Parathyroid adenoma (tissue), 2 donors: ENCODE measurements around the gene GADL1.

Experiments
- H2AFZ ChIP-seq: fragments of 300-600 bp; sonication (generic); one replicate; pipeline ENCODE4 v1.7.0; 2017; ENCODE audit warnings: antibody characterized with exemption, mild to moderate bottlenecking
- H3K27ac ChIP-seq: fragments of 300-600 bp; sonication (generic); one replicate; pipeline ENCODE4 v1.7.0; 2017
- H3K27me3 ChIP-seq: fragments of 300-600 bp; sonication (generic); one replicate; pipeline ENCODE4 v1.7.0; 2017; ENCODE audit warnings: low read length; ENCODE audit not compliant: control insufficient read depth, insufficient read depth
- H3K36me3 ChIP-seq: fragments of 300-600 bp; sonication (generic); one replicate; pipeline ENCODE4 v1.7.0; 2017; ENCODE audit warnings: low read length; ENCODE audit not compliant: control insufficient read depth, insufficient read depth
- H3K4me1 ChIP-seq: fragments of 300-600 bp; sonication (generic); one replicate; pipeline ENCODE4 v1.7.0; 2017; ENCODE audit warnings: control low read depth
- H3K4me2 ChIP-seq: fragments of 300-600 bp; sonication (generic); one replicate; pipeline ENCODE4 v1.7.0; 2017; ENCODE audit warnings: low read length
- H3K4me3 ChIP-seq: fragments of 300-600 bp; sonication (generic); one replicate; pipeline ENCODE4 v1.7.0; 2017; ENCODE audit warnings: low read depth, low read length
- H3K79me2 ChIP-seq: fragments of 300-600 bp; sonication (generic); one replicate; pipeline ENCODE4 v1.7.0; 2017; ENCODE audit warnings: control low read depth
- H3K9ac ChIP-seq: fragments of 300-600 bp; sonication (generic); one replicate; pipeline ENCODE4 v1.7.0; 2017; ENCODE audit warnings: mild to moderate bottlenecking
- H3K9me3 ChIP-seq: fragments of 300-600 bp; sonication (generic); one replicate; pipeline ENCODE4 v1.7.0; 2017; ENCODE audit warnings: low read length; ENCODE audit not compliant: control insufficient read depth
- TF ChIP-seq, protein P1 (sequence below): fragments of 300-600 bp; sonication (generic); IDR thresholded peaks from one replicate; pipeline ENCODE4 v1.7.0; 2017; ENCODE audit warnings: antibody characterized with exemption, mild to moderate bottlenecking
- donor health status: primary hyperparathyroidism.

Gene GADL1

DNA sequence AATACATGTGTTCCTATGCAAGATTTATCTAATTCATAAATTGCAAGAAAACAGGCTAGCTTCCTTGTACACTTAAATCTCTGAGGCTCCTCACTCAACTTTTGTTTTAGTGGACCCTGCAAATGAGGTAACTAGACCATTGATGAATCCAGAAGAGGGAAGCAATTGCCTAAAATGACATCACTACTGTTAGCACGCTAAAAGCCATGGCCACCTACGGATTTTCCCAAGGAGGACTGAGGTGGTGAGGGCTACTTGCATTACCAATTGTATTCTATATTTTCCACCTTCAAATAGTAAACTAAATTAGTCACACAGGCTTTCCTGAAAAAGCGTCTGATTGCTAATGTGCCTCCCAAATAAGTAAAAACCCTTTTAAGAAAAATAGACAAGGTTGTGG, 140.7 kb downstream of the GADL1 start:
- Histone ChIP-seq H3K9me3 (no peaks in the 10 kb centered on the region), H3K27me3 (no peaks in the 10 kb centered on the region), H3K27ac (no peak overlapping the region), H2AFZ (no peak overlapping the region), H3K9ac (no peak overlapping the region), H3K36me3 (no peaks in the 10 kb centered on the region), H3K4me3 (no peak overlapping the region), H3K79me2 (no peaks in the 10 kb centered on the region), H3K4me1 (no peaks in the 10 kb centered on the region), H3K4me2 (no peak overlapping the region)
- TF ChIP-seq, protein P1, sequence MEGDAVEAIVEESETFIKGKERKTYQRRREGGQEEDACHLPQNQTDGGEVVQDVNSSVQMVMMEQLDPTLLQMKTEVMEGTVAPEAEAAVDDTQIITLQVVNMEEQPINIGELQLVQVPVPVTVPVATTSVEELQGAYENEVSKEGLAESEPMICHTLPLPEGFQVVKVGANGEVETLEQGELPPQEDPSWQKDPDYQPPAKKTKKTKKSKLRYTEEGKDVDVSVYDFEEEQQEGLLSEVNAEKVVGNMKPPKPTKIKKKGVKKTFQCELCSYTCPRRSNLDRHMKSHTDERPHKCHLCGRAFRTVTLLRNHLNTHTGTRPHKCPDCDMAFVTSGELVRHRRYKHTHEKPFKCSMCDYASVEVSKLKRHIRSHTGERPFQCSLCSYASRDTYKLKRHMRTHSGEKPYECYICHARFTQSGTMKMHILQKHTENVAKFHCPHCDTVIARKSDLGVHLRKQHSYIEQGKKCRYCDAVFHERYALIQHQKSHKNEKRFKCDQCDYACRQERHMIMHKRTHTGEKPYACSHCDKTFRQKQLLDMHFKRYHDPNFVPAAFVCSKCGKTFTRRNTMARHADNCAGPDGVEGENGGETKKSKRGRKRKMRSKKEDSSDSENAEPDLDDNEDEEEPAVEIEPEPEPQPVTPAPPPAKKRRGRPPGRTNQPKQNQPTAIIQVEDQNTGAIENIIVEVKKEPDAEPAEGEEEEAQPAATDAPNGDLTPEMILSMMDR = no peak

DNA sequence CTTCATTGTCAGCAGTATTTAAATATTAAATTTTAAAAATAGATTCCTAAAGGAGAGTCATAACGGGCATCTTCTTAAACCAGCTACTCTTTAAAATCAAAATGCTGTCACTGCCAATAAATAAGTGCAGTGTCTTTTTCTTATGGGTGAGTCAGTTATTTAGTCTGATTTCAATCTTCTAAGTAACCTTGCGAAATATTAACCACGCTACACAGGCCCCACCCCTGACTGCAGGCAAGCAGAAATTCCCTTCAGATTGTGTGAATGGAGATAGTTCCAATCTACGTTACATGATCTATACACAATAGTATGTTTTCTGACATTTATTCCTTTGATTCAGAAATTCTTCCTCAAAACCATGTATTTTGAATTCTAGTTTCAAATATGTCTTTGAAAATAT, 141.5 kb downstream of the GADL1 start:
- Histone ChIP-seq H3K9ac (no peak overlapping the region), H3K27ac (no peak overlapping the region), H3K36me3 (no peaks in the 10 kb centered on the region), H3K79me2 (no peaks in the 10 kb centered on the region), H3K4me2 (no peak overlapping the region), H3K27me3 (no peaks in the 10 kb centered on the region), H3K4me1 (no peaks in the 10 kb centered on the region), H3K4me3 (no peak overlapping the region), H3K9me3 (no peaks in the 10 kb centered on the region), H2AFZ (no peak overlapping the region)
- TF ChIP-seq, protein P1 = no peak

DNA sequence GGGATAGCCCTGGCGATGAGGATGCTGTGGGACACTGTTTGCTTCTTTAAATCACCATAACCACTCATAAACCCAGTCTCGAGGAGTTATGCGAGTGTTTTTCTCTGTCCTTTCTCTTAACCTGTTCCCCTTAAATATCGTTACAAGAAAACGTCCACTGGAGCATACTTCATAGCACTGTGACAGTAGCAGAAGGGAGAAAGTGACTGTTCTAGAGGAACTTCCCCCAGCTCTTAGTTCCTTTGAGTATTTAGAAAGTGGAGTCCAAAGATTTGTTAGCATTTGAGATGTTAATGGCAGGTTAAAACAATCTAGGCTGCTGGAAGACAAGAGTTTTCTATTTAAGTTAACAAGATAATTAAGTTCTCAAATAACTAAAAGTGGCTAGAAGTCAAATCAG, 142.0 kb downstream of the GADL1 start:
- no peak overlapping the region for H3K4me3 ChIP-seq
- H3K9me3 ChIP-seq = no peaks in the 10 kb centered on the region
- no peak overlapping the region for H3K4me2 ChIP-seq
- no peaks in the 10 kb centered on the region for H3K79me2 ChIP-seq
- no peaks in the 10 kb centered on the region for H3K27me3 ChIP-seq
- no peak overlapping the region for H3K9ac ChIP-seq
- H2AFZ ChIP-seq = no peak overlapping the region
- H3K36me3 ChIP-seq = no peaks in the 10 kb centered on the region
- no peak overlapping the region for H3K27ac ChIP-seq
- TF ChIP-seq, protein P1 = no peak
- H3K4me1 ChIP-seq = no peaks in the 10 kb centered on the region

DNA sequence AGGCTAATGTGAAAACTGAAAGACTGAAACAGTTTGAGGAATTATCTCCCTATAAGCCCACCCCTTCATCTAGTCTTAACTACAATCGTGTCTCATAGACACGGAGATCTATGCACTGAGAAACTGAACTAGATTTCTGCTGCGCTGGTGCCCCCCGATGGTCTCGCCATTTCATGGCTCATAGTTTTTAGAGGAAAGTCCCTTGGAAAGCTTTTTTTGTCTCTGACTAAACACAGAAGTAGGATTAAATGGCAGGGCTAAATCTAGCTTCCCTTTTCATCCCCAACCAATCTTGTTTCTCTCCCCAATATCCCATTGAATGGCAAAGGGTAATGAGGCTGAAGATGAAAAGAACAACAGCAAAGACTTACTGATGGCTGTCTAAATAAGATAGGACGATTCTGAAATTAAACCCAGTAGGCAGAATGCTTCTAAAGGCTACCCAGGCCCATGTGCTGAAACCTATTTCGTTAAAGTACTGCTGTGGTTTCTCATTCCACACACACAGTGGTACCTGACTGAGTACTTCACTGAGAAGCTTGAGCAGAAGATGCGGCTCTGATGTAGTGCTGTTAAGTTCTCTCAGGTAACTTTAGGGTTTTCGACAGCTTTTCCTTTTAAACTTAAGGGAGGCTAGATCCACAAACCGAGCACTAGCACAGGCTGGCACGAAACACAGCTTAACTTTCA, 142.7 kb downstream of the GADL1 start:
- no peaks in the 10 kb centered on the region for H3K27me3 ChIP-seq
- TF ChIP-seq, protein P1 = no peak

DNA sequence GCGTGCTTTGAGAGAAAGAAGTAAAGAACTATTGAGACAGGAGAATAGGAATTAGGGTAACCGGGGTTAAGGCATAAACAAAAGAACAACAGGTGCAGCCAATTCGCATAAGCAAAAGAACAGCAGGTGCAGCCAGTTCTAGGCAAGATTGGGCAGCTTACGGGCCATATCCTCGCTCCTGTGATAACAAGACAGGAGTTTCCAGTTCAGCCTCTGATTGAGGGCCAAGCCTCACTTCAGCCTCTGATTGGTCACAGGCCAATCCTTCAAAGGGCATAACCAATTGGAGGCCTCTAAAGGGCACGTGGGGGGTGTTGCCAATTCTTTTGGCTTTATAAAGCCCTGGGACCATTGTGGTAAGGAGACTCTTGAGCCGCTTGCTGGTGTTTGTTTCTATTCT, 143.5 kb downstream of the GADL1 start:
- Histone ChIP-seq H3K4me3 (no peak overlapping the region), H3K27me3 (no peaks in the 10 kb centered on the region), H2AFZ (no peak overlapping the region), H3K9ac (no peak overlapping the region), H3K36me3 (no peaks in the 10 kb centered on the region), H3K4me1 (no peaks in the 10 kb centered on the region), H3K27ac (no peak overlapping the region), H3K4me2 (no peak overlapping the region), H3K79me2 (no peaks in the 10 kb centered on the region), H3K9me3 (no peaks in the 10 kb centered on the region)
- TF ChIP-seq, protein P1 = no peak

More for the DNA sequence above, 142.7 kb downstream of the GADL1 start:
- Histone ChIP-seq H2AFZ (no peak overlapping the region), H3K9me3 (no peaks in the 10 kb centered on the region), H3K27ac (no peak overlapping the region), H3K9ac (no peak overlapping the region), H3K4me1 (no peaks in the 10 kb centered on the region), H3K79me2 (no peaks in the 10 kb centered on the region), H3K4me2 (no peak overlapping the region), H3K36me3 (no peaks in the 10 kb centered on the region), H3K4me3 (no peak overlapping the region)
